ENCODE results near the gene ZNF254.
"Not testable (repeated sequence)": the region's sequence is repeated elsewhere in the genome, so short reads cannot be mapped to it uniquely, and the experiment has no call there.

The ZNF254 gene

GRCh38 chr19:24073807-24074206, 13.2 kb upstream of the ZNF254 start:
- no peak for DNase-seq

- DNase-seq = no peak
Measured at GRCh38 chr19:24074720-24075454, 12.1 kb upstream of the ZNF254 start.

- DNase-seq = not testable (repeated sequence)
Measured at GRCh38 chr19:24075530-24075929, 11.5 kb upstream of the ZNF254 start.

- no peak for DNase-seq
Measured at GRCh38 chr19:24078680-24079079, 8.3 kb upstream of the ZNF254 start.

GRCh38 chr19:24081056-24081455, 5.9 kb upstream of the ZNF254 start:
- no peak for DNase-seq

GRCh38 chr19:24098359-24098758, 11.4 kb downstream of the ZNF254 start:
- DNase-seq = no peak

GRCh38 chr19:24099829-24100228, 12.8 kb downstream of the ZNF254 start:
- DNase-seq = no peak

- not testable (repeated sequence) for DNase-seq
Measured at GRCh38 chr19:24100597-24100996, 13.6 kb downstream of the ZNF254 start.

GRCh38 chr19:24101459-24102115, 14.6 kb downstream of the ZNF254 start:
- no peak for DNase-seq

- no peak for DNase-seq
Measured at GRCh38 chr19:24127601-24128000, 40.6 kb downstream of the ZNF254 start.

- DNase-seq = no peak
Measured at GRCh38 chr19:24140099-24140498, 53.1 kb downstream of the ZNF254 start.

GRCh38 chr19:24140591-24140990, 53.6 kb downstream of the ZNF254 start:
- DNase-seq = no peak

GRCh38 chr19:24141612-24142011, 54.6 kb downstream of the ZNF254 start:
- DNase-seq = no peak

GRCh38 chr19:24142771-24143170, 55.8 kb downstream of the ZNF254 start:
- no peak for DNase-seq

- no peak for DNase-seq
Measured at GRCh38 chr19:24159707-24160106, 72.7 kb downstream of the ZNF254 start.

- no peak for DNase-seq
Measured at GRCh38 chr19:24166055-24166454, 79.1 kb downstream of the ZNF254 start.

GRCh38 chr19:24173882-24174281, 86.9 kb downstream of the ZNF254 start:
- DNase-seq = no peak

- no peak for DNase-seq
Measured at GRCh38 chr19:24177686-24178085, 90.7 kb downstream of the ZNF254 start.

- DNase-seq = no peak
Measured at GRCh38 chr19:24178207-24178606, 91.2 kb downstream of the ZNF254 start.

Measured in stimulated activated CD4-positive, alpha-beta T cell treated with anti-CD3 and anti-CD28 coated beads, Interleukin-4, amount 100 ng/mL, for 24 hours (primary cell).